ENCODE data around the gene HDC.

GRCh38 chr15:50281427-50281826, 15.9 kb upstream of the HDC start:
- TF ChIP-seq FOXM1 (IDR thresholded peaks at IDR 0.05; ENCODE audit: borderline replicate concordance, low read depth) (no peak), CREB1 (IDR thresholded peaks at IDR 0.05; ENCODE audit: low read depth) (no peak), NFIC (IDR thresholded peaks at IDR 0.05) (no peak)
